ENCODE data around the gene METTL25.

DNA sequence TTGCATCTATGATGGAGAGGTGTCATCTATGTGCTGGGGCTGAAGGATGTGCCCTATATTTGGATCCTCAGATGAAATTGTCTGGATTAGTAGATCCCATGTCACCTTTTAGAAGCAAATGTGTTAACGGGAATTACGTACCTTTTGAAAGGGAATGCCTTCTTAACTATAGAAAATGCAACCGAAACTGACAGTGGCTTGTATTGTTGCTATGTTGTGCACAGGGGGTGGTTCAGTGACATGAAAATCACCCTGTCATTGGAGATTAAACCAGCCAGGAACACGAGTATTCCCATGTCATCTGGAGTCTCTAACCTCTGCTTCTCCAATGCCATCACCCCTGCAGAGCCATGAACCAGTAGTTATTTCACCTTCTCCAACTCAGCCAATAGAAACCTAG, 110.2 kb downstream of the METTL25 start:
- TF ChIP-seq, protein P1, sequence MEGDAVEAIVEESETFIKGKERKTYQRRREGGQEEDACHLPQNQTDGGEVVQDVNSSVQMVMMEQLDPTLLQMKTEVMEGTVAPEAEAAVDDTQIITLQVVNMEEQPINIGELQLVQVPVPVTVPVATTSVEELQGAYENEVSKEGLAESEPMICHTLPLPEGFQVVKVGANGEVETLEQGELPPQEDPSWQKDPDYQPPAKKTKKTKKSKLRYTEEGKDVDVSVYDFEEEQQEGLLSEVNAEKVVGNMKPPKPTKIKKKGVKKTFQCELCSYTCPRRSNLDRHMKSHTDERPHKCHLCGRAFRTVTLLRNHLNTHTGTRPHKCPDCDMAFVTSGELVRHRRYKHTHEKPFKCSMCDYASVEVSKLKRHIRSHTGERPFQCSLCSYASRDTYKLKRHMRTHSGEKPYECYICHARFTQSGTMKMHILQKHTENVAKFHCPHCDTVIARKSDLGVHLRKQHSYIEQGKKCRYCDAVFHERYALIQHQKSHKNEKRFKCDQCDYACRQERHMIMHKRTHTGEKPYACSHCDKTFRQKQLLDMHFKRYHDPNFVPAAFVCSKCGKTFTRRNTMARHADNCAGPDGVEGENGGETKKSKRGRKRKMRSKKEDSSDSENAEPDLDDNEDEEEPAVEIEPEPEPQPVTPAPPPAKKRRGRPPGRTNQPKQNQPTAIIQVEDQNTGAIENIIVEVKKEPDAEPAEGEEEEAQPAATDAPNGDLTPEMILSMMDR (IDR thresholded peaks at IDR 0.05 in 4 of 5, conservative IDR thresholded peaks at IDR 0.05 in 1 of 5) = no peak
- TF ChIP-seq POLR2A (IDR thresholded peaks at IDR 0.05) = no peak
